ENCODE data around the gene GGT5. TPM values are rescaled to one million over a fixed set of nuclear protein-coding genes. Genes with fewer than 3 reads are reported as not detected.
"Not testable (repeated sequence)": the region's sequence is repeated elsewhere in the genome, so short reads cannot be mapped to it uniquely, and the experiment has no call there.

GGT5 gene
- total RNA-seq, 1 experiment from 2014 or later: not detected

GRCh38 chr22:24183321-24184031, 61.4 kb downstream of the GGT5 start:
- DNase-seq: no peak
- Histone ChIP-seq H3K27me3 (no peaks in the 10 kb centered on the region), H3K4me3 (no peak overlapping the region), H3K9me3 (no peaks in the 10 kb centered on the region), H3K36me3 (no peaks in the 10 kb centered on the region)

GRCh38 chr22:24182900-24183246, 62.0 kb downstream of the GGT5 start:
- not testable (repeated sequence) for H3K27me3 ChIP-seq, H3K9me3 ChIP-seq, DNase-seq, H3K4me3 ChIP-seq, H3K36me3 ChIP-seq

GRCh38 chr22:24181996-24182899, 62.6 kb downstream of the GGT5 start:
- H3K9me3 ChIP-seq: no peaks in the 10 kb centered on the region
- H3K27me3 ChIP-seq: no peaks in the 10 kb centered on the region
- DNase-seq: no peak
- H3K36me3 ChIP-seq: no peaks in the 10 kb centered on the region; the same call in 1 of the 2 replicates
- H3K4me3 ChIP-seq: no peak overlapping the region

- Histone ChIP-seq H3K4me3 (no peak within 1 kb of the TSS), H3K36me3 (no peaks in the 10 kb centered on the region; the same call in 1 of the 2 replicates), H3K27me3 (no peaks in the 10 kb centered on the region), H3K9me3 (no peaks in the 10 kb centered on the region)
- DNase-seq: no peak
These were observed 63.5 kb downstream of the GGT5 start, which contains the start of gene SUSD2 for GRCh38 chr22:24181088-24181995. Gene SUSD2, plus strand, starts transcription at chr22:24181487. Its CDS starts 33 bp downstream, at chr22:24181520.

GRCh38 chr22:24180316-24181087, 64.4 kb downstream of the GGT5 start:
- no peak for DNase-seq
- Histone ChIP-seq H3K36me3 (no peaks in the 10 kb centered on the region; the same call in none of the 2 replicates), H3K9me3 (no peaks in the 10 kb centered on the region), H3K4me3 (no peak overlapping the region), H3K27me3 (no peaks in the 10 kb centered on the region)

GRCh38 chr22:24179478-24180210, 65.2 kb downstream of the GGT5 start:
- no peak for DNase-seq
- Histone ChIP-seq H3K36me3 (no peaks in the 10 kb centered on the region; the same call in none of the 2 replicates), H3K4me3 (no peak overlapping the region), H3K9me3 (no peaks in the 10 kb centered on the region), H3K27me3 (no peaks in the 10 kb centered on the region)

- Histone ChIP-seq H3K9me3 (no peaks in the 10 kb centered on the region), H3K36me3 (no peaks in the 10 kb centered on the region; the same call in none of the 2 replicates), H3K4me3 (no peak overlapping the region), H3K27me3 (no peaks in the 10 kb centered on the region)
- DNase-seq: no peak
These were observed 66.1 kb downstream of the GGT5 start for GRCh38 chr22:24178502-24179440.

GRCh38 chr22:24178021-24178431, 66.9 kb downstream of the GGT5 start:
- Histone ChIP-seq H3K36me3 (no peaks in the 10 kb centered on the region; the same call in none of the 2 replicates), H3K9me3 (no peaks in the 10 kb centered on the region), H3K27me3 (no peaks in the 10 kb centered on the region), H3K4me3 (no peak overlapping the region)
- no peak for DNase-seq

GRCh38 chr22:24177456-24177855, 67.4 kb downstream of the GGT5 start:
- Histone ChIP-seq H3K4me3 (no peak overlapping the region), H3K27me3 (no peaks in the 10 kb centered on the region), H3K36me3 (no peaks in the 10 kb centered on the region; the same call in none of the 2 replicates), H3K9me3 (no peaks in the 10 kb centered on the region)
- no peak for DNase-seq

- DNase-seq: no peak
- no peaks in the 10 kb centered on the region; the same call in none of the 2 replicates for H3K36me3 ChIP-seq
- H3K9me3 ChIP-seq: no peaks in the 10 kb centered on the region
- H3K27me3 ChIP-seq: no peaks in the 10 kb centered on the region
- H3K4me3 ChIP-seq: no peak overlapping the region
These were observed 67.8 kb downstream of the GGT5 start for GRCh38 chr22:24177045-24177444.

- no peaks in the 10 kb centered on the region for H3K27me3 ChIP-seq
- H3K36me3 ChIP-seq: no peaks in the 10 kb centered on the region; the same call in none of the 2 replicates
- DNase-seq: no peak
- no peaks in the 10 kb centered on the region for H3K9me3 ChIP-seq
- H3K4me3 ChIP-seq: no peak overlapping the region
These were observed 68.3 kb downstream of the GGT5 start for GRCh38 chr22:24176630-24177029.

GRCh38 chr22:24176040-24176439, 68.8 kb downstream of the GGT5 start:
- Histone ChIP-seq H3K36me3 (no peaks in the 10 kb centered on the region; the same call in none of the 2 replicates), H3K27me3 (no peaks in the 10 kb centered on the region), H3K4me3 (no peak overlapping the region), H3K9me3 (no peaks in the 10 kb centered on the region)
- no peak for DNase-seq

- Histone ChIP-seq H3K4me3 (no peak overlapping the region), H3K36me3 (no peaks in the 10 kb centered on the region; the same call in none of the 2 replicates)
- peak; percentile 63 for DNase-seq
These were observed 69.6 kb downstream of the GGT5 start for GRCh38 chr22:24175160-24175808.

GRCh38 chr22:24171822-24172221, 73.1 kb downstream of the GGT5 start:
- peaks cover 5% of the 10 kb centered on the region; the same call in 1 of the 2 replicates for H3K36me3 ChIP-seq

More at GRCh38 chr22:24175160-24175808, 69.6 kb downstream of the GGT5 start:
- H3K27me3 ChIP-seq: no peaks in the 10 kb centered on the region
- H3K9me3 ChIP-seq: no peaks in the 10 kb centered on the region

More at GRCh38 chr22:24171822-24172221, 73.1 kb downstream of the GGT5 start:
- H3K4me3 ChIP-seq: no peak overlapping the region
- no peaks in the 10 kb centered on the region for H3K27me3 ChIP-seq
- DNase-seq: no peak
- no peaks in the 10 kb centered on the region for H3K9me3 ChIP-seq

Measured in MG63 (cell line).